ENCODE results near the gene MRGPRG. TPM values are rescaled to one million over a fixed set of nuclear protein-coding genes. Genes with fewer than 3 reads are reported as not detected.

Gene MRGPRG
- polyA plus RNA-seq, 2 of the 4 experiments (the other 2 are of a cell fraction) = not detected

DNA sequence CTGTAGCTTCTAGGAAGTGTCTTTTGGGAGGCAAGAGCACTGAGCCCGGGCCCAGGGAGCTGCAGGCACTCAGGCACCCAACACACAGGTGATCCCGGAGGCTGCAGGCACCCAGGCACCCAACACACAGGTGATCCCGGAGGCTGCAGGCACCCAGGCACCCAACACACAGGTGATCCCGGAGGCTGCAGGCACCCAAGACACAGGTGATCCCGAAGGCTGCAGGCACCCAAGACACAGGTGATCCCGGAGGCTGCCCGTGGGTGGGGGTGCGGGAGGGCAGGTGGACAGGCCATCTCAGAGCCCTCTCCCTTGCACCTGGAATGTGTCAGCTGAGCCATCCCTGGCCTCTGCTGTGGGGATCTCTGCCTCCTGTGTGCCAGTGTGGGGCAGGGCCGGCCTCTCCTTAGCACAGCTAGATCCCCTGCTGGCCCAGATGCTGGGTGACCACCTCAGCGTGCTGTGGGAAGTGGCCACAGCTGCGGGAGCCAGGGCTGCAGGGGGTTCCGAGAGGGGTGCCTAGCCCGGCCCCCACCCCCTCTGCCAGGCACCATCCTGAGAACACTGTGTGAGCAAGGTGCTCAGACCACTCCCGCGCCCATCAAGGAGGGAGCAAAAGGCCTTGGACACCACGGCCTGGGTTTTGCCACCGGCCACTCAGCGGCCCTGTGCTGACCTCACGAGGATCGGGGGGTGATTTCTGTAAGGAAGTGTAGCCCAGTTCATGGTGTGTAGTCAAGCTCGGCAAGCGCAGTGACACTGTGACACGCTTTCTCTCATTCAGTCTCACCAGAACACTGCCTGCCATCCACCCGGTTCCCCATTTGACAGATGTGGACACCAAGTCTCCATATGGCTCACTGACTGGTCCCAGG, 14.2 kb downstream of the MRGPRG start:
- Histone ChIP-seq H3K27ac (no peak overlapping the region), H3K4me2 (no peak overlapping the region), H3K4me1 (no peaks in the 10 kb centered on the region; the same call in 2 of the 3 replicates), H3K9me3 (no peaks in the 10 kb centered on the region), H3K4me3 (no peak overlapping the region)
- ATAC-seq (peak; percentile 16 to 27; a peak in 2 of 6 replicates), DNase-seq (ENCODE audit: low read depth in 1 of 2, low spot score in 1 of 2) (no peak), FAIRE-seq (no peak)
- ChIA-PET POLR2A (no interaction called here), CTCF (interaction anchor here (0.6 kb wide), 1 partner anchor 22 kb away, joined by 3 read pairs; no protein-coding TSS in a partner anchor)
- TF ChIP-seq ZFP36 (IDR thresholded peaks at IDR 0.05; ENCODE audit: borderline replicate concordance, partially characterized antibody) = no peak
- TF ChIP-seq EHF (CRISPR knock-in tag; IDR thresholded peaks at IDR 0.05) = no peak
- TF ChIP-seq RARB (CRISPR knock-in tag; IDR thresholded peaks at IDR 0.05) = no peak
- TF ChIP-seq RNF2 (IDR thresholded peaks at IDR 0.05; ENCODE audit: borderline replicate concordance, low read depth) = no peak
- WGBS (ENCODE audit: missing lambda C conversion rate) = 59% methylated on average over 20 of the region's 24 CpGs

- Histone ChIP-seq H3K27ac (no peak overlapping the region), H3K4me1 (no peaks in the 10 kb centered on the region; the same call in 2 of the 3 replicates), H3K4me2 (peak overlapping the region; percentile 55), H3K9me3 (no peaks in the 10 kb centered on the region), H3K4me3 (no peak overlapping the region)
- peak; percentile 66 for TF ChIP-seq ZFP36 (IDR thresholded peaks at IDR 0.05; ENCODE audit: borderline replicate concordance, partially characterized antibody)
- no peak for TF ChIP-seq MAZ (IDR thresholded peaks at IDR 0.05; ENCODE audit: borderline replicate concordance, low read depth, low read length)
- ChIA-PET CTCF (interaction anchor here (0.6 kb wide), 1 partner anchor 23 kb away, joined by 3 read pairs; no protein-coding TSS in a partner anchor), POLR2A (no interaction called here)
- FAIRE-seq (no peak), ATAC-seq (peak; percentile 40 to 76; a peak in 3 of 6 replicates), DNase-seq (ENCODE audit: low read depth in 1 of 2, low spot score in 1 of 2) (peak in 1 of 2 experiments; percentile 21)
- 27% methylated on average over 26 of the region's 51 CpGs for WGBS (ENCODE audit: missing lambda C conversion rate)
Observed at GRCh38 chr11:3203221-3204043, 15.2 kb downstream of the MRGPRG start.

GRCh38 chr11:3202759-3203158, 15.9 kb downstream of the MRGPRG start:
- Histone ChIP-seq H3K4me1 (no peaks in the 10 kb centered on the region; the same call in 2 of the 3 replicates), H3K4me3 (no peak overlapping the region), H3K9me3 (no peaks in the 10 kb centered on the region), H3K4me2 (no peak overlapping the region), H3K27ac (no peak overlapping the region)
- ATAC-seq (no peak), DNase-seq (ENCODE audit: low read depth in 1 of 2, low spot score in 1 of 2) (no peak), FAIRE-seq (no peak)
- ChIA-PET CTCF (no interaction called here), POLR2A (no interaction called here)
- WGBS (ENCODE audit: missing lambda C conversion rate) = 8% methylated on average over 3 of the region's 17 CpGs
- TF ChIP-seq POLR2AphosphoS2 (conservative IDR thresholded peaks at IDR 0.05; ENCODE audit: low read length) (no peak), FOSB (CRISPR knock-in tag; IDR thresholded peaks at IDR 0.05) (no peak), NFE2L2 (conservative IDR thresholded peaks at IDR 0.05; ENCODE audit: low read length) (no peak), ESRRA (IDR thresholded peaks at IDR 0.05; ENCODE audit: borderline replicate concordance, low read length) (no peak), PHF8 (IDR thresholded peaks at IDR 0.05; ENCODE audit: borderline replicate concordance, low read depth) (no peak), CEBPB (IDR thresholded peaks at IDR 0.05) (no peak), JUN (IDR thresholded peaks at IDR 0.05) (no peak), ZC3H11A (IDR thresholded peaks at IDR 0.05) (no peak), HOXB13 (CRISPR knock-in tag; IDR thresholded peaks at IDR 0.05; ENCODE audit: low read depth) (no peak), CBX2 (IDR thresholded peaks at IDR 0.05; ENCODE audit: borderline replicate concordance, low read depth) (no peak), MYC (IDR thresholded peaks at IDR 0.05; ENCODE audit: borderline replicate concordance, low read length) (no peak)
- TF ChIP-seq, protein P1, sequence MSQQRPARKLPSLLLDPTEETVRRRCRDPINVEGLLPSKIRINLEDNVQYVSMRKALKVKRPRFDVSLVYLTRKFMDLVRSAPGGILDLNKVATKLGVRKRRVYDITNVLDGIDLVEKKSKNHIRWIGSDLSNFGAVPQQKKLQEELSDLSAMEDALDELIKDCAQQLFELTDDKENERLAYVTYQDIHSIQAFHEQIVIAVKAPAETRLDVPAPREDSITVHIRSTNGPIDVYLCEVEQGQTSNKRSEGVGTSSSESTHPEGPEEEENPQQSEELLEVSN (IDR thresholded peaks at IDR 0.05; ENCODE audit: borderline replicate concordance, low read depth) = no peak
- TF ChIP-seq, protein P2, sequence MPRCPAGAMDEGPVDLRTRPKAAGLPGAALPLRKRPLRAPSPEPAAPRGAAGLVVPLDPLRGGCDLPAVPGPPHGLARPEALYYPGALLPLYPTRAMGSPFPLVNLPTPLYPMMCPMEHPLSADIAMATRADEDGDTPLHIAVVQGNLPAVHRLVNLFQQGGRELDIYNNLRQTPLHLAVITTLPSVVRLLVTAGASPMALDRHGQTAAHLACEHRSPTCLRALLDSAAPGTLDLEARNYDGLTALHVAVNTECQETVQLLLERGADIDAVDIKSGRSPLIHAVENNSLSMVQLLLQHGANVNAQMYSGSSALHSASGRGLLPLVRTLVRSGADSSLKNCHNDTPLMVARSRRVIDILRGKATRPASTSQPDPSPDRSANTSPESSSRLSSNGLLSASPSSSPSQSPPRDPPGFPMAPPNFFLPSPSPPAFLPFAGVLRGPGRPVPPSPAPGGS (IDR thresholded peaks at IDR 0.05) = no peak
